ENCODE results near the gene NEURL3. TPM values are rescaled to one million over a fixed set of nuclear protein-coding genes. Genes with fewer than 3 reads are reported as not detected.

NEURL3 gene
- total and polyA plus RNA-seq, 2 of the 8 experiments (the other 6 are each of a cell fraction or from before 2014, with no cell fraction given) = not detected

GRCh38 chr2:96512341-96512740 is 7.2 kb upstream of the NEURL3 start (continued):
- TF ChIP-seq CHD7 (IDR thresholded peaks at IDR 0.05; ENCODE audit: insufficient replicate concordance, low read length) = no peak
- no peak for TF ChIP-seq HDAC2 (IDR thresholded peaks at IDR 0.05; ENCODE audit: borderline replicate concordance in 1 of 2, low read depth in 2 of 2, low read length in 2 of 2)
- TF ChIP-seq MAX (IDR thresholded peaks at IDR 0.05) = no peak
- no peak for TF ChIP-seq RAD21 (IDR thresholded peaks at IDR 0.05 in 1 of 2, conservative IDR thresholded peaks at IDR 0.05 in 1 of 2; ENCODE audit: low read depth in 2 of 2, low read length in 2 of 2)
- TF ChIP-seq JUND (IDR thresholded peaks at IDR 0.05; ENCODE audit: low read length) = no peak

Data from H1 (cell line).